GM19239 (cell line): ENCODE data around the gene NLRC4.
"Not testable (repeated sequence)": the region's sequence is repeated elsewhere in the genome, so short reads cannot be mapped to it uniquely, and the experiment has no call there.

Experiments
- DNase-seq: peaks from one replicate; pipeline ENCODE4 v3.0.0; 2011; ENCODE audit warnings: low spot score; ENCODE audit not compliant: insufficient read length
- FAIRE-seq: peaks from 2 replicates; lab custom pipeline; 2011; peaks lifted over from hg19 to GRCh38; lab: Jason Lieb, UNC

The NLRC4 gene

DNA sequence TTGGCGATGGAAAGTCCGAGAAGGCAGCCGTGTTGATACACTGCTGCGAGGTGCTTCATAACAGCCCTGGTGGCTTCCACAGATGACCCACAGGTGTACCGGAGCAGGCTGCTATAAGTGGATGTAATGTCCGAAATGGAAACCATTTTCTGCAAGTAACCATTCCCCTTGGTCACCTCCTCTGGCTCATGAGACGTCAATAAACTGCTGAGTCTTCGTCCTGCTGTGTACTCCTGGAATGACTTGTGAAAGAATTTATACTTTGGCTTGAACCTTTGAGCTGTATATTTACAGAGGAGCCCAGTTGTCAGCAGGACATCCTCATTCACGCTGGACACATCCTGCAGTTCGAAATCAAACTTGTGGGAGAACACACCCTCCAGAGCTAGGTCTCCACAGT, 14.4 kb downstream of the NLRC4 start:
- no peak for DNase-seq
- no peak for FAIRE-seq

DNA sequence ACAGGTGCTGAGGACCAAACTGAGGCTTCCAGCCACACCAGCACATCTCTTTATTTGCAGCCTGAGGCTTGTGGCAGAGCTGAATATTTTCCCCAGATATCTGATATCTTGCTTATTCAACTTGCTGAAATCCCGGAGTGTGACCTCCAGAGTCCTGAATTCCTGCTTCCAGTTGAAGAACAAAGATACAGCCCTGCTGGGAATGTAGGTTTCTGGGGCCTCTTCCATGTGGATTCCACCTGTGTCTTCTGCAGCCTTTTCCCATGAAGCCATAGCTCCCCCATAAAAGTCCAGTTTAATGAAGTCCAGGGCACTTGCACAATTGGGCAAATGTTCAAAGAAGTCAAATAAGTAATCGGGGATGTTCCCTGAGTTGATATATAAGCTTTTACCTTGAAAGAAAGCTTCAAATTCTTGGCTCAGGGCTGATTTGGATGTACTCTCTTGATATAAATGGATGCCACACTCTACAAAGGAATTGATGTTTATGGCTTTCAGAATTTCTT, 14.9 kb downstream of the NLRC4 start:
- DNase-seq (no peak), FAIRE-seq (no peak)

DNA sequence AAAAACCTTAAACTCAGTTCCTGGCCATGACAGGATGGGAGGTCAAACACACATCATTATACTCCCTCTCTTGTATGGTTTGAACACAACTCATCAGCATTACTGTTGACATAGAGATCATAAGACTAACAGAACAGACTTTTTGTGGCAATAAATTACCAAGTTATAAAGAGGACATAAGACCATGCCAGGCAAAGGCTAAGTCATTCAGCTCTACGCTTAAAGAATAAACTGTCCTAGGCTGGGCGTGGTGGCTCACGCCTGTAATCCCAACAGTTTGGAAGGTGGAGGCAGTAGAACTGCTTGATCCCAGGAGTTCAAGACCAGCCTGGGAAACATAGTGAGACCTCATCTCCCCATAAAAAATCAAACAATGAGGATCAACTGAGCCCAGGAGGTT, 16.4 kb downstream of the NLRC4 start:
- no peak for FAIRE-seq

DNA sequence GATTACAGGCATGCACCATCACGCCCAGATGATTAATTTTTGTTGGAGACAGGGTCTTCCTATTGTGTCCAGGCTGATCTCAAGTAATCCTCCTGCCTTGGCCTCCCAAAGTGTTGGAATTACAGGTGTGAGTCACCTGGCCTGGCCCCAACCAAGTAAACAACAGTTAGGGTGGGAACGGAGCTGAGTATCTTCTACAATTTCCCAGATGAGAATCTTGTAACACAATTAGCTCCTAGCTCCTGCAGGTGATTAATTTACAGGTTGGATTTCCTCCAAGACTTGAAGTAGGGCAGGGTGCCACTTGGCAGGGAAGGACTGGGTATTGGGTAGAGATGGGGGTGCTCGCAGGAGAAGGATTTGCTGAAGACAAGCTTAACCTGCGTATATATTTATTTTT, 17.8 kb downstream of the NLRC4 start:
- DNase-seq (no peak), FAIRE-seq (no peak)

More for the DNA sequence above, 16.4 kb downstream of the NLRC4 start:
- DNase-seq = no peak

DNA sequence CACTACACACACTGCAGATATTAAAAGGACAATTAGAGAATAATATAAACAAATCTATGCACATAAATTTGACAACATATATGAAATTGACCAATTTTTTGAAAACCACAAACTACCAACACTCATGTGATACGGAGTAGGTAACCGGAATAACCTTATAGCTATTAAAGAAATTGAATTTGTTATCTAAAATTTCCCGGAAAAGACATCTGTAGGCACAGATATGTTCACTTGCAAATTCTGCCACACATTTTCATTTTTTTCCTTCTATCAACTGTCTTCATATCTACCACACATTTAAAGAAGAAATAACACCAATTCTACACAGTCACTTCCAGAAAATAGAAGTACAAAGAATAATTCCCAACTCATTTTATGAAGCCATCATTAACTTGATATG, 22.4 kb downstream of the NLRC4 start:
- FAIRE-seq (no peak), DNase-seq (no peak)

DNA sequence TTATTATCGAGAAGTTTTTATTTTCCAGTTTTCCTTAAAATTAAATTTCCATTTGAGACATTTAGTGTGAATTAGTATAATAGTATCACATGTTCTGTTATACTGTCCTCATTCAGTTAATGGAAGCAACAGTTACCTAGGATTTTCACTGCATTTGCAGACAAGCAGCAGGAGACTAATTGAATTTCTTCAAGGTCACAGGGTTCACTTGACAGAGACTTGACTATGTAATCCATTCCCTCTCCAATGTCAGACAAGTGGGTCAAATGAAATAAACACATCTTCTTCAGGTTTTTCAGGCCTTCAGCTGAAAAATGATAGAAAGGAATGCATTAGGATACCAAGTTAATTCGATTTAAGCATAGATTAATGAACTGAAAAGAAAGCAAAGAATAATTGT, 26.7 kb downstream of the NLRC4 start:
- DNase-seq = no peak
- no peak for FAIRE-seq

DNA sequence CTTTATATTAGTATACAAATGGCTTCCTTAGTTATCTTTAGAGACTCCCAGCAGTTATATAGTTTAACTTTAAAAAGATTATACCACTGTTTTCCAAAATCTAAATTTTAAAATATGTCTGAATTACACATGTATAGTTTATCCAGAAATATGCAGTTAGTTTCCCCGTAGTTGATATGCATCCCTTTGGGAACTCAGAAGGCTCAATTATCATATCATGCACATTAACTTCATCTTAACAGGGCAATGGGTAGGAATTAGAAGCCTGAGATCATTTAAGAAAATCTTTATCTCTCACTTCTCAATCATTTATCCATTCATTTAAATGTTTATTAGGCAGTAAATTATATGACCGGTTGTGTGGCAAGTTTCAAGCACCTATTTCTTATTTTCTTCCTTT, 27.2 kb downstream of the NLRC4 start:
- FAIRE-seq (peak; percentile 35), DNase-seq (no peak)

DNA sequence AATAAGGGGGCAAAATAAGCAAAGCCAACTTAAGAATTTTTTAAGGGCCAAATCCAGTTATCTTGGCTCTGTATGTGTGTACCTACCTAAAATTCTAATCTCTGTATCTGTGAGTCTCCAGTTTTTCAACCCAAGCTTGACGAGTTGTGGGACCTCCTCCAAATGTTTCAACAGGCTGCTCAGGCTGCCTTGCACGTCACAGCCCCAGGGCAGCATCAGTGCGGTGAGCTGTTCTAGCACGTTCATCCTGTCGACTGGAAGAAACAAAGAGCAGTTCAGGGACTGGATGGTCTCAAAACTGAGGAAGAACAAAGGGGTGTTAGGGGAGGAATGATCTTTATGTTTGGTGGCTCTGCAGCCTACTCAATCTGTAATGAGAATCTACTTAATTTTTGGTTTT, 29.4 kb downstream of the NLRC4 start:
- FAIRE-seq (no peak), DNase-seq (no peak)

DNA sequence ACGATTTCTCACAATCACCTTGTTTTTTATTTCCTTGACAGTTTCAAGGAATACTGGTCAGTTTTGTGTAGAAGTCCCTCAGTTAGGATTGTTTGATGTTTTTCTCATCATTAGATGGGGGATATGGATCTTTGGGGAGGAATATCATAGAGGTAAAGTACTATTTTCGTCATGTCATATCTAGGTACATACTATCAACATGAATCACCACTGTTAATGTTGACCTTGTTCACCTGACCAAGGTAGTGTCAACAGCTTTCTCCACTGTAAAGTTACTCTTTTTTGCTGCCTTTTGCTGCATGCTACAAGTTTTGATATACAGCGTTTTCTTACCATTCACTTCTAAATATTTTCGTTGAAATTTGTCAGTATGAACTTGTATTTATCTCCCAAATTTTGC, 32.7 kb downstream of the NLRC4 start:
- DNase-seq = no peak
- no peak for FAIRE-seq

DNA sequence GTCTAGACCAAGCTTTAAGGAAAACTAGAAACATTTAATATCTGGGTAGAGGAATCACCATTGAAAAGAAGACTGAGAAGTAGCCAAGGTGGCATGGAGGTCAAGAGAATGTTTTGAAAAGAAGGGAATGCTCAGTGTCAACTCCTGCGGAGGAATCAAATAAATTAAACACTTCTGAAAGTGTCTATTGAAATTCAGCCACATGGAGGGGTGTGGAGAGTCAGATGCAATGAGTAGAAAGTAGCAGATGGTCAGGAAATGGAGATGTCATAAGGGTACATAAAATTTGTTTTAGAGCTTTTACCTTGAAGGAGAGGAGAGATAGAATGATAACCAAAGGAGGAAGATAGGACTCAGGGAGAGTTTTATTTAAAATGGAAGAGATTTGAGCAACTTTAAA, 35.1 kb downstream of the NLRC4 start:
- FAIRE-seq (no peak), DNase-seq (no peak)

DNA sequence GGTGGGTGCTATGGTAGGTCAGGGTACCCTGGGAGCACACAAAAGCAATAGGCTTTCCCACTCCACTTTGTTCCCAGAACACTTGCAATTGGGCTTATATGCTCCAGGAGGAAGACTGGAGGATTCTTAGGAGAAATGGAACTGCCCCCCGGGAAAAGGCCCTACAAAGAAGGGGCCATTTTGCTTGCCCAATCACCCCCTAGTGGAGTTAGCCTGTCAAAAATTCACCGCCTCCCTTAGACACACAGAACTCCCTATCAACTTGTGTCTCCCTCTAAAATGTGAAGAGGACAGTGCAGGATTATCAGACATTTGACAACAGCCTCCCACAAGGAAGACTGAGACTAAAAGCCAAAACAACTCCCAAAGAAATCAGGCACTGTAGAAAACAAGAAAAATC, 36.5 kb downstream of the NLRC4 start:
- FAIRE-seq (no peak), DNase-seq (no peak)

DNA sequence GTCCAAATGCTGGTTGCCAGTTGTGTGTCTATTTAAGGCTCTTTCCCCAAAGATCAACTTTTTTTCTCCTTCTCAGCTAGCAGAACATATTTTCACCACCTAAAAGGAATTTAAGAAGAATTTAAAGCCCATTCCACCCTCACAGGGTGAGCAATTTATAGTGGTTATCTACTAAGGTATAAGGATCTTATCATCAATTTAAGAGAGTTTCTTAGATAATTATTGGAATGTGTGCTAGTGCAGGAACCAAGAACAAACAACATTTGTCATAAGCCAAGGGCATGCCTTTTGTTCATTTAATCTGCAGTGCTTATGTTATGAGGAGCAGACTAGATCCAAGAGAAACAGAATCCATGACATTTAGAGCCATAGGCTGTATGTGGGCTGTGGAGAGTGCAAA, 37.2 kb downstream of the NLRC4 start:
- DNase-seq = no peak
- FAIRE-seq = no peak

DNA sequence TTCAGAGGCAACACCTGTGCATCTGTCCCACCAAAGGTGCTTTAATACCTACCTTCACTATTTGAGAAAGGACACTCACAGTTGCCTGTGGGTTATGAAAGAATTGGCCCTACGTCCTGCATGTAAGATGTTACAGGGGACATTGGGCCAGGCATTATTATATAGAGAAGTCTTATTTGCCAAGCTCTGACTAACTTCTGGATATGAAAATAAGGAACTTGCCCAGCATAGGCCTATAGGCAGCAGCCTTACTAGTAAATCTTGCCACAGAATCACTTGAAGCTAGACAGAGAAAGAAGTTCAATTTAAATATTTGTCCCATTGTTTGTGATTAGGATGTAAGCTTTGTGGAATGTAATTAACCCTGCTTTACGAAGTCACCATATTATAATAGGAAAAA, 41.7 kb downstream of the NLRC4 start:
- FAIRE-seq = no peak
- DNase-seq = no peak

DNA sequence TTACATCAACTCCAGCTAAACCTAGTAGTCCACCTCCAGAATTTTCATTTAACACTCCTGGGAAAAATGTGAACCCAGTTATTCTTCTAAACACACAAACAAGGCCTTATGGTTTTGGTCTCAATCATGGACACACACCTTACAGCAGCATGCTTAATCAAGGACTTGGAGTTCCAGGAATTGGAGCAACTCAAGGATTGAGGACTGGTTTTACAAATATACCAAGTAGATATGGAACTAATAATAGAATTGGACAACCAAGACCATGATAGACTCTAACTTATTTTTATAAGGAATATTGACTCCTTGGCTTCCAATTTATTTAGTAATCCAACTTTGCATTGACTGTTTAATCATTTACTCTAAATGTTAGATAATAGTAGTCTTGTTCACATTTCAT, 44.2 kb downstream of the NLRC4 start:
- no peak for FAIRE-seq
- no peak for DNase-seq

DNA sequence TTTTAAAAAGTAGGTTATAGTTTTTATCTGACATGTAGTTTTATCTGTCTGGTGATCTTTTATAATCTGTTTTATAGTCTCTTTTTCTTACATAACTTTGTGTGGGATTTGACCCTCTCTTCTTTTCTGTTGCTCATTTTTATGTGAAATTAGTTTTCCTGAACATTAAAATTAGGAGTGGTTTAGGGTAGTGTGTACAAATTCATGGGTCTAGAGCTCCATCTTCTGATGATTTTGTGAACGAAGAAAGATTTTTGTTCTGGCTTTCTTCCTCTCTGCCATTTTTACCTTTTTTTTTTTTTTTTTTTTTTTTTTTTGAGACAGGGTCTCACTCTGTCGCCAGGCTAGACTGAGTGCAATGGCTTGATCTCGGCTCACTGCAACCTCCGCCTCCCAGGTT, 52.4 kb downstream of the NLRC4 start:
- DNase-seq (no peak), FAIRE-seq (no peak)

DNA sequence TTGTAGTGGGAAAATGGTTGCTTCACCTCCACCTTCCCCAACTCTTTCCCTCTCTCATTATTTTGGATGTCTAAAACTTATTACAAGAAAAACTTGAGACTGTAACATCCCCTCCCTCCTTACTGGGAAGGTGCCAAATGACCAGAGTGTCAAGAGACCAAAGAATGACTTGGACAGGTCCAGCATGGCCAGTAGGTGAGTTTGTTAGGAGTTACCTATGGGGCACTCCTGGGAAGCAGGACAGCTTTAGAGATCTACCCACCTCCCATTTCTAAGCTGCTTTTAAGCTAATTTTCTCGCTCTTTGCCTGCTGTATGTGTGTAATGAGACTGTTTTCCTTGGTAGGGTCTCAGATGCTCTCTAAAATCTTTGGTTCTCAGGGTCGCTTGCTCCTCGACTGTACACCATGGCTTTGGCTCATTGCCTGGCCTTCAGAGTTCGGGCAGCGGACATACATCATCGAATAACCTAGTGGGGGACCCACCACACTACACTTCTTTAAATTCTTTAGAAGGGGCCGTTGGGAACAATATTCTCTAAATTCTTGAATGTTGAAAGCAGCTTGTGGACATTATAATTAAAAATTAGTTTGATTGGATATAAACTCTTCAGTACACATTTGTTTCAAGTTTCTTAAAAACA, 53.8 kb downstream of the NLRC4 start:
- FAIRE-seq (no peak), DNase-seq (no peak)

DNA sequence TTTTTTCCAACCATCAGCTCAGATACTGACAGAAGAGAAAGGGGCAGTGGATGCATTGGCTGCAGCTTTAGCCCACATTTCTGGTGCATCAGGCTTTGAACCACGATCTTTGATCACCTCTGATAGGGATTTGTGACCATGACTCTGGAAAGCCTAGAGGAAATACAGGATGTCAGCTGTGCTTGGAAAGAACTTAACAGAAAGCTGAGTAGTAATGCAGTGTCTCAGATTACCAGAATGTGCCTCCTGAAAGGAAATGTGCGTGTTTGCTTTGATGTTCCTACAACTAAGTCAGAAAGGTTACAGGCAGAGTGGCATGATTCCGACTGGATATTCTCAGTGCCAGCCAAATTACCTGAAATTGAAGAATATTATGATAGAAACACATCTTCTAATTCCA, 61.3 kb downstream of the NLRC4 start:
- not testable (repeated sequence) for FAIRE-seq, DNase-seq

DNA sequence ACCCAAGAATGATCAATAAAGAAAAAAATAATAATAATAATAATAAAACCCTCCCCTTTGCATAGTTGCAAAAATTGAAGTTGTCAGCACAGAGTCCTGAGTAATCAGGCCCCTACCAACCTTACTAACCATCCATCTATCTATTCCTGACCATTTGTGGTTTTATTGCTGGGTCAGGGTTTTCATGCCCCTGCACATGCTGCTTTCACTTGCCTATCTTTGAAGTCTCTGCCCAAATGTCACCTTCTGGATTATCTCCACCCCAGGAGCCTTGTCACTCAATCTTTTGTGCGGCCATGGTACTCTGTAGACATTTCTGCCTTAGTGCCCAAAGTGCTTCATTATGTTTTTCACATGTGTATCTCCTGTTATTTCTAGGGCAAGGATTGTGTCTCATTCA, 63.9 kb downstream of the NLRC4 start:
- DNase-seq (no peak), FAIRE-seq (no peak)

DNA sequence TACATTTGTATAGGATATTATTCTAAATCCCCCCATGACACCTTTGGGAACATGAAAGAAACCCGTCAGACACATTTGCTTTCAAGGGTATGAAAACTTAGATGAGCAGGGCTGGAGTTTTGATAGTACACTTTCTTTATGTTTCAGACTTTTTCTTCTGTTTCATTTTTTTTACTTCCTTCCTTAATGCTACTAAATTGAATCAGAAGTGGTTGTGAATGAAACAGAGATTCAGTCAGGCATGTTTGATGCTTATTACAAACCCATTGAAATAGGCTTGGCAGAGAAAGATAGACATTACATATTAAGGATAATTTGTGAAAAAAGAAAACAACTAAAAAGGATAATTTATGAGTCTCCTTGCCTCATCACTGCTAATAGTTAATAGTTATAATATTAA, 72.3 kb downstream of the NLRC4 start:
- peak; percentile 83 for FAIRE-seq
- no peak for DNase-seq

DNA sequence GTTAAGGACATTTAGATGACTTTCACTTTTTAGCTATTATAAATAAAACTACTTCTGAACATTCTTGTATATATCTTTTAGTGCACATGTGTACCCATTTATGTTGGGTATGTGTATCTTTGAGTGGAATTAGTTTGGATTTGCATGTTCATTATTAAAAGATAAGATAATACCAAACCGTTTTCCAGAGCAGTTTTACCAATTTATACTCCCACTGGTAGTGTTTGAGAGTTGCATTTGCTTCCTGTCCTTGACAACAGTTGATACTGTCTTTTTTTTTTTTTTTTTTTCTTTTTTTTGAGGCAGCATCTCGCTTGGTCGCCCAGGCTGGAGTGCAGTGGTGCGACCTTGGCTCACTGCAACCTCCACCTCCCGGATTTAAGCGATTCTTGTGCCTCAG, 75.7 kb downstream of the NLRC4 start:
- DNase-seq (no peak), FAIRE-seq (no peak)

DNA sequence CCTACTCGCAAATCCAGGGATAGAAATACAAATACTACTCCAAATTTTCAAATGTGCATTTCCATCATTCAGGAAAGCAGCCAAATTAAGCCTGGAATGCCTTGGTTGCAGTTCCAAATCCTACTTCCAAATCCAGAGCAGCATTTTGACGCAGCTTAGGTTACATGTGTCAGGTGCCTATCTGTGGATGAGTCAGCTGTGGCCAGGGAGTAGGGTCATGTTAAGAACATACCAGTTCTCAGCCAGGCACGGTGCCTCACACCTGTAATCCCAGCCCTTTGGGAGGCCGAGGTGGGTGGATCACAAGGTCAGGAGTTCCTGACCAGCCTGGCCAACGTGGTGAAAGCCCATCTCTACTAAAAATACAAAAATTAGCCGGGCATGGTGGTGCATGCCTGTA, 82.0 kb downstream of the NLRC4 start:
- DNase-seq (no peak), FAIRE-seq (no peak)
